Posterior cingulate gyrus (tissue), 11 donors: Measurements from ENCODE around the gene LYRM4.
A peak's percentile ranks its signal among the peaks of the same experiment; 100 is the strongest.

Experiments used
- DNase-seq, 10 donors: peaks; one replicate each; pipeline versions ENCODE4 v3.0.0 to v3.0.0-alpha.2; 2020 to 2021; ENCODE audit warnings: mixed read lengths in 3 of 10
- intact Hi-C: fragments of 100-400 bp; cut with DNase I; formaldehyde crosslinking; loops from one replicate; pipeline ENCODE4 v1.15.1; 2023

LYRM4 gene

GRCh38 chr6:5087389-5087788, 173.4 kb downstream of the LYRM4 start:
- peak; percentile 30 to 91 (median 53) for DNase-seq

GRCh38 chr6:5086294-5086890, 174.4 kb downstream of the LYRM4 start:
- peak in 1 of 10 donors; percentile 77 for DNase-seq
- intact Hi-C loops = loop anchor here (5.0 kb wide), 1 partner anchor 46 kb away; no protein-coding TSS in a partner anchor

More at GRCh38 chr6:5087389-5087788, 173.4 kb downstream of the LYRM4 start:
- intact Hi-C loops = loop anchor here (5.0 kb wide), 1 partner anchor 45 kb away; no protein-coding TSS in a partner anchor

- intact Hi-C loops = loop anchor here (5.0 kb wide), 1 partner anchor 47 kb away; no protein-coding TSS in a partner anchor
- peak in 3 of 10 donors; percentile 17 to 86 (median 77) for DNase-seq
Measured at GRCh38 chr6:5085648-5086293, 175.0 kb downstream of the LYRM4 start.

- DNase-seq = peak in 5 of 10 donors; percentile 27 to 87 (median 35)
- intact Hi-C loops = loop anchor here (5.0 kb wide), 1 partner anchor 47 kb away; no protein-coding TSS in a partner anchor
Measured at GRCh38 chr6:5084781-5085647, 175.7 kb downstream of the LYRM4 start, which contains the start of gene PPP1R3G. Gene PPP1R3G (plus strand): TSS chr6:5085341. CDS start chr6:5085486, 145 bp downstream.

- peak in 1 of 10 donors; percentile 83 for DNase-seq
- intact Hi-C loops = no loop called here
Measured at GRCh38 chr6:5084360-5084780, 176.4 kb downstream of the LYRM4 start.

GRCh38 chr6:5083813-5084359, 176.9 kb downstream of the LYRM4 start:
- intact Hi-C loops = no loop called here
- DNase-seq = peak in 1 of 10 donors; percentile 59

- DNase-seq = peak in 1 of 10 donors; percentile 47
- intact Hi-C loops = no loop called here
Measured at GRCh38 chr6:5083307-5083583, 177.5 kb downstream of the LYRM4 start.

- DNase-seq = peak in 1 of 10 donors; percentile 56
- intact Hi-C loops = no loop called here
Measured at GRCh38 chr6:5082487-5083306, 178.1 kb downstream of the LYRM4 start.

- intact Hi-C loops = no loop called here
- DNase-seq = no peak
Measured at GRCh38 chr6:5081955-5082354, 178.8 kb downstream of the LYRM4 start.

- intact Hi-C loops = no loop called here
- no peak for DNase-seq
Measured at GRCh38 chr6:5081182-5081581, 179.6 kb downstream of the LYRM4 start.

GRCh38 chr6:5080574-5080973, 180.2 kb downstream of the LYRM4 start:
- DNase-seq = no peak
- intact Hi-C loops = no loop called here

- no peak for DNase-seq
- intact Hi-C loops = no loop called here
Measured at GRCh38 chr6:5079692-5080091, 181.1 kb downstream of the LYRM4 start.

GRCh38 chr6:5078121-5078669, 182.6 kb downstream of the LYRM4 start:
- intact Hi-C loops = no loop called here
- no peak for DNase-seq

- intact Hi-C loops = no loop called here
Measured at GRCh38 chr6:5076931-5077330, 183.8 kb downstream of the LYRM4 start.

GRCh38 chr6:5073992-5074391, 186.8 kb downstream of the LYRM4 start:
- intact Hi-C loops = no loop called here

More at GRCh38 chr6:5076931-5077330, 183.8 kb downstream of the LYRM4 start:
- peak in 1 of 10 donors; percentile 57 for DNase-seq

GRCh38 chr6:5072440-5072839, 188.3 kb downstream of the LYRM4 start:
- DNase-seq = peak in 1 of 10 donors; percentile 14
- intact Hi-C loops = no loop called here

More at GRCh38 chr6:5073992-5074391, 186.8 kb downstream of the LYRM4 start:
- no peak for DNase-seq

- no peak for DNase-seq
- intact Hi-C loops = no loop called here
Measured at GRCh38 chr6:5071216-5071615, 189.5 kb downstream of the LYRM4 start.

- intact Hi-C loops = no loop called here
- DNase-seq = no peak
Measured at GRCh38 chr6:5068153-5068751, 192.5 kb downstream of the LYRM4 start.

- no peak for DNase-seq
- intact Hi-C loops = no loop called here
Measured at GRCh38 chr6:5067305-5067704, 193.4 kb downstream of the LYRM4 start.
